ENCODE data around the gene ARFGAP1. TPM values are rescaled to one million over a fixed set of nuclear protein-coding genes. Genes with fewer than 3 reads are reported as not detected.

ARFGAP1 gene
- polyA plus RNA-seq, 1 donor: 76.3 TPM

- no peak for DNase-seq
- H3K4me1 ChIP-seq (ENCODE audit: control insufficient read depth, insufficient read depth, low read length): peaks cover 1% of the 10 kb centered on the region
- H3K36me3 ChIP-seq (ENCODE audit: control insufficient read depth, insufficient read depth, low read length): no peaks in the 10 kb centered on the region
- H3K27me3 ChIP-seq (ENCODE audit: control insufficient read depth, insufficient read depth, low read length): peaks cover 11% of the 10 kb centered on the region
- 50% methylated on average over 2 of the region's 9 CpGs for WGBS (ENCODE audit: insufficient coverage, low lambda C conversion rate)
- H3K4me3 ChIP-seq (ENCODE audit: low read length): no peak overlapping the region
- no peaks in the 10 kb centered on the region for H3K9me3 ChIP-seq (ENCODE audit: control insufficient read depth, low read depth, low read length)
- H3K27ac ChIP-seq (ENCODE audit: low read length): no peak overlapping the region
Measured at GRCh38 chr20:63335711-63336110, 63.1 kb downstream of the ARFGAP1 start.

DNA sequence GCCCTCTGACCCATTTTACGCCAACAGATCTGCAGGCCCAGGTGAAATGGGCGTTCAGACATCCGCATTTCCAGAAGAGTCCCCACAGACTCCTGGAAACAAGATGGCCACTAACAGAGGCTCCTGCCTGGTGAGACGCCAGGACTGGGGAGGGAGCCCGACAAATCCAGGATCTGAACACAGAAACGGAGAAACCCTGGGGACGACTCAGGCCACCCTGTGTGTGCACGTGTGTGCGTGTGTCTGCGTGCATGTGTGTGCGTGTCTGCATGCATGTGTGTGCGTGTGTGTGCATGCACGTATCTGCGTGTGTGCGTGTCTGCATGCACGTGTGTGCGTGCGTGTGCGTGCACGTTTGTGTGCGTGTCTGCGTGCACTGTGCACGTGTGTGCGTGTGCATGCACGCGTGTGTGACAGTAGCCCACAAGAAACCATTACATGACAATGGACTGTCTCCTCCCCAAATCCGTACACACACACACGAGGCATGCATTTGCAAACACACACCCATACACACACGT, 63.7 kb downstream of the ARFGAP1 start:
- H3K4me1 ChIP-seq (ENCODE audit: control insufficient read depth, insufficient read depth, low read length): no peaks in the 10 kb centered on the region
- no peaks in the 10 kb centered on the region for H3K36me3 ChIP-seq (ENCODE audit: control insufficient read depth, insufficient read depth, low read length)
- no CpG with 5 or more reads among the region's 29 CpGs for WGBS (ENCODE audit: insufficient coverage, low lambda C conversion rate)
- peaks cover 11% of the 10 kb centered on the region for H3K27me3 ChIP-seq (ENCODE audit: control insufficient read depth, insufficient read depth, low read length)
- no peak overlapping the region for H3K4me3 ChIP-seq (ENCODE audit: low read length)
- no peak for DNase-seq
- no peak overlapping the region for H3K27ac ChIP-seq (ENCODE audit: low read length)
- no peaks in the 10 kb centered on the region for H3K9me3 ChIP-seq (ENCODE audit: control insufficient read depth, low read depth, low read length)

DNA sequence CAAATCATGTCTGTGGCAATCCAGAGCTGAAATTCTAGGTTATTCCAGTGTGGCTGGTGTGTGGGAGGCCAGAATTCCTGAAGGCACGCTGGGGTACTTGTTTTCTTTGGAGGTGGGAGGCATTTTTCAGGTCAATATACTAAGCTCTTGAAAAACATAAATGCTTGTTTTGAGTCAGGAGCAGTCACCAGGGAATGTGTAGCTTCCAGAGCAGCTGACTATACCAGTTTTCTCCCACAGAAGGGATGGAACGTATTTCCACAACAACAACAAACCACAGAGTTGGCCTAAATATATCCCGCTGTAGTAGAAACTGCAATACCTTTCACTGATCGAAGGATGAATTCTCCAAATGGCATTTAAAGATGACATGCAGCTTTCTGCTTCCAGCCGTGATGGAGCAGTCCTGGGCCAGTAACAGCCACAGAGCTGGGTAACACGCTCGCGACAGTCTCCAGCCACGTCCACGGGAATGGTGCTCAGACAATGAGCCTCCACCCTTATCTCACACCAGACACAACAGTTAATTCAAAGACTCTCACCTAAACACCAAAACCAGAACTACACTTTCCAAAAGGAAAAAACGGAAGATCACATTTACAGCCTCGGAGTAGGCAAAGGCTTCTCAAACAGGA, 65.3 kb downstream of the ARFGAP1 start:
- WGBS (ENCODE audit: insufficient coverage, low lambda C conversion rate): 71% methylated on average over 2 of the region's 12 CpGs
- peaks cover 11% of the 10 kb centered on the region for H3K27me3 ChIP-seq (ENCODE audit: control insufficient read depth, insufficient read depth, low read length)
- H3K9me3 ChIP-seq (ENCODE audit: control insufficient read depth, low read depth, low read length): peaks cover 5% of the 10 kb centered on the region
- no peaks in the 10 kb centered on the region for H3K4me1 ChIP-seq (ENCODE audit: control insufficient read depth, insufficient read depth, low read length)
- no peak overlapping the region for H3K27ac ChIP-seq (ENCODE audit: low read length)
- no peaks in the 10 kb centered on the region for H3K36me3 ChIP-seq (ENCODE audit: control insufficient read depth, insufficient read depth, low read length)
- no peak for DNase-seq
- H3K4me3 ChIP-seq (ENCODE audit: low read length): no peak overlapping the region

Other genes starting within 250 kb of the ARFGAP1 start
- gene YTHDF1, start 56.7 kb upstream of the ARFGAP1 start, polyA plus RNA-seq: 35.4 TPM
- gene BIRC7, start 36.9 kb upstream of the ARFGAP1 start, polyA plus RNA-seq: 2.6 TPM
- 6.8 TPM for gene NKAIN4, start 18.4 kb upstream of the ARFGAP1 start, polyA plus RNA-seq
- 7.2 TPM for gene COL20A1, start 20.4 kb downstream of the ARFGAP1 start, polyA plus RNA-seq
- 0.45 TPM for gene CHRNA4, start 88.5 kb downstream of the ARFGAP1 start, polyA plus RNA-seq
- gene KCNQ2, start 199.8 kb downstream of the ARFGAP1 start, polyA plus RNA-seq: 5.2 TPM
- gene EEF1A2, start 226.3 kb downstream of the ARFGAP1 start, polyA plus RNA-seq: 29.7 TPM
- 234 TPM for gene PPDPF, start 248.0 kb downstream of the ARFGAP1 start, polyA plus RNA-seq